ENCODE data around the gene KLHL5. TPM values are rescaled to one million over a fixed set of nuclear protein-coding genes. Genes with fewer than 3 reads are reported as not detected.

The KLHL5 gene
- polyA plus RNA-seq, 1 donor, result 15.4 TPM

- DNase-seq (ENCODE audit: low read depth), result no peak
These were observed 18.1 kb upstream of the KLHL5 start for GRCh38 chr4:39043861-39044363.

GRCh38 chr4:39044364-39044955 lies 17.6 kb upstream of the KLHL5 start:
- DNase-seq (ENCODE audit: low read depth), result peak; percentile 66

GRCh38 chr4:39044956-39045826 lies 16.8 kb upstream of the KLHL5 start:
- no peak for DNase-seq (ENCODE audit: low read depth)

GRCh38 chr4:39045827-39046221 lies 16.2 kb upstream of the KLHL5 start:
- DNase-seq (ENCODE audit: low read depth), result no peak

GRCh38 chr4:39046249-39046648 lies 15.8 kb upstream of the KLHL5 start:
- DNase-seq (ENCODE audit: low read depth), result no peak

GRCh38 chr4:39047681-39048080 lies 14.4 kb upstream of the KLHL5 start:
- DNase-seq (ENCODE audit: low read depth), result no peak

- no peak for DNase-seq (ENCODE audit: low read depth)
These were observed 13.7 kb upstream of the KLHL5 start for GRCh38 chr4:39048311-39048710.

GRCh38 chr4:39050590-39050989 lies 11.4 kb upstream of the KLHL5 start:
- no peak for DNase-seq (ENCODE audit: low read depth)

GRCh38 chr4:39051492-39051891 lies 10.5 kb upstream of the KLHL5 start:
- no peak for DNase-seq (ENCODE audit: low read depth)

GRCh38 chr4:39053983-39054382 lies 8.0 kb upstream of the KLHL5 start:
- DNase-seq (ENCODE audit: low read depth), result no peak

- DNase-seq (ENCODE audit: low read depth), result no peak
These were observed 7.5 kb upstream of the KLHL5 start for GRCh38 chr4:39054497-39054896.

- no peak for DNase-seq (ENCODE audit: low read depth)
These were observed 6.0 kb upstream of the KLHL5 start for GRCh38 chr4:39056023-39056422.

GRCh38 chr4:39061457-39061856 lies 575 bp upstream of the KLHL5 start:
- no peak for DNase-seq (ENCODE audit: low read depth)

GRCh38 chr4:39062770-39063097 lies 702 bp downstream of the KLHL5 start:
- DNase-seq (ENCODE audit: low read depth), result no peak

- no peak for DNase-seq (ENCODE audit: low read depth)
These were observed 1.4 kb downstream of the KLHL5 start for GRCh38 chr4:39063430-39063829.

- no peak for DNase-seq (ENCODE audit: low read depth)
These were observed 4.3 kb downstream of the KLHL5 start for GRCh38 chr4:39066371-39066770.

GRCh38 chr4:39067031-39067430 lies 5.0 kb downstream of the KLHL5 start:
- DNase-seq (ENCODE audit: low read depth), result no peak

- DNase-seq (ENCODE audit: low read depth), result no peak
These were observed 5.4 kb downstream of the KLHL5 start for GRCh38 chr4:39067451-39067850.

GRCh38 chr4:39068907-39069306 lies 6.9 kb downstream of the KLHL5 start:
- DNase-seq (ENCODE audit: low read depth), result no peak

GRCh38 chr4:39078829-39079228 lies 16.8 kb downstream of the KLHL5 start:
- DNase-seq (ENCODE audit: low read depth), result no peak

GRCh38 chr4:39083164-39083563 lies 21.1 kb downstream of the KLHL5 start:
- DNase-seq (ENCODE audit: low read depth), result no peak

GRCh38 chr4:39085891-39086290 lies 23.9 kb downstream of the KLHL5 start:
- no peak for DNase-seq (ENCODE audit: low read depth)

GRCh38 chr4:39096847-39097246 lies 34.8 kb downstream of the KLHL5 start:
- DNase-seq (ENCODE audit: low read depth), result no peak

All from forelimb muscle (tissue), 1 donor.